LNCAP (cell line): ENCODE measurements around the gene PEPD.

Experiments used
- CTCF ChIP-seq: fragments of 450-650 bp; IDR thresholded peaks from 2 replicates; pipeline ENCODE4 v1.5.1; 2017; ENCODE audit warnings: mild to moderate bottlenecking

Gene PEPD

GRCh38 chr19:33524024-33524664, 2.6 kb upstream of the PEPD start:
- TF ChIP-seq CTCF = no peak

GRCh38 chr19:33523167-33523566, 1.6 kb upstream of the PEPD start:
- no peak for TF ChIP-seq CTCF

- TF ChIP-seq CTCF = no peak
Observed at GRCh38 chr19:33522371-33522662, 726 bp upstream of the PEPD start.

- TF ChIP-seq CTCF = no peak
Observed at GRCh38 chr19:33520844-33521479, 629 bp downstream of the PEPD start.

GRCh38 chr19:33520048-33520643, 1.4 kb downstream of the PEPD start:
- TF ChIP-seq CTCF = no peak

GRCh38 chr19:33519416-33519815, 2.2 kb downstream of the PEPD start:
- no peak for TF ChIP-seq CTCF

GRCh38 chr19:33518541-33518940, 3.0 kb downstream of the PEPD start:
- TF ChIP-seq CTCF = no peak
